RWPE1 (cell line): ENCODE measurements around the gene CATSPERB.

ENCODE experiments used
- CTCF ChIA-PET: fragments of 350-600 bp; sonication (Branson Sonifier 250); formaldehyde crosslinking; extraction: SDS; loops from one replicate; lab custom pipeline; 2021; lab: Yijun Ruan, JAX
- POLR2A ChIA-PET: fragments of 400-600 bp; formaldehyde crosslinking; extraction: SDS; loops from one replicate; lab custom pipeline; 2020; ENCODE audit warnings: antibody characterized with exemption; ENCODE audit not compliant: low non-redundant PET; lab: Yijun Ruan, JAX
- DNase-seq: peaks from one replicate; pipeline ENCODE4 v3.0.0; 2012; ENCODE audit warnings: low spot score
- H3K27ac ChIP-seq: fragments of 450-650 bp; 2 replicates; pipeline ENCODE4 v1.5.1; 2017
- CTCF ChIP-seq: fragments of 450-650 bp; conservative IDR thresholded peaks from 2 replicates; pipeline ENCODE4 v1.5.1; 2017; ENCODE audit warnings: low read depth, mild to moderate bottlenecking

The CATSPERB gene

GRCh38 chr14:91660790-91661189 lies 71.1 kb downstream of the CATSPERB start:
- POLR2A ChIA-PET = no interaction called here
- no peak for TF ChIP-seq CTCF
- DNase-seq = no peak
- no peak overlapping the region for H3K27ac ChIP-seq
- CTCF ChIA-PET = no interaction called here

GRCh38 chr14:91654836-91655235 lies 77.0 kb downstream of the CATSPERB start:
- no peak overlapping the region for H3K27ac ChIP-seq
- ChIA-PET POLR2A (no interaction called here), CTCF (interaction anchor here (0.6 to 0.8 kb wide), 2 partner anchors 132 to 238 kb away, joined by 4 to 5 read pairs; no protein-coding TSS in a partner anchor)
- DNase-seq = no peak
- no peak for TF ChIP-seq CTCF

- no peak overlapping the region for H3K27ac ChIP-seq
These were observed 78.4 kb downstream of the CATSPERB start for GRCh38 chr14:91653451-91653850.

GRCh38 chr14:91649930-91650329 lies 82.0 kb downstream of the CATSPERB start:
- CTCF ChIA-PET = interaction anchor here (0.5 to 1.2 kb wide), 11 partner anchors 20 to 358 kb away, joined by 3 to 7 read pairs (median 3); no protein-coding TSS in a partner anchor
- POLR2A ChIA-PET = no interaction called here
- peak; percentile 53 for DNase-seq
- no peak overlapping the region for H3K27ac ChIP-seq
- peak; percentile 59; the same call in 1 of the 2 replicates for TF ChIP-seq CTCF

More at GRCh38 chr14:91653451-91653850, 78.4 kb downstream of the CATSPERB start:
- no peak for TF ChIP-seq CTCF
- ChIA-PET CTCF (no interaction called here), POLR2A (no interaction called here)
- DNase-seq = no peak

GRCh38 chr14:91647856-91648255 lies 84.0 kb downstream of the CATSPERB start:
- CTCF ChIA-PET = interaction anchor here (0.6 kb wide), 1 partner anchor 90 kb away, joined by 3 read pairs; no protein-coding TSS in a partner anchor
- TF ChIP-seq CTCF = no peak
- H3K27ac ChIP-seq = no peak overlapping the region
- no peak for DNase-seq
- POLR2A ChIA-PET = no interaction called here

GRCh38 chr14:91636604-91637003 lies 95.3 kb downstream of the CATSPERB start:
- CTCF ChIA-PET = no interaction called here
- no peak for DNase-seq

More at GRCh38 chr14:91636604-91637003, 95.3 kb downstream of the CATSPERB start:
- POLR2A ChIA-PET = no interaction called here
- no peak for TF ChIP-seq CTCF
- H3K27ac ChIP-seq = no peak overlapping the region
